RWPE2 (cell line): Measurements from ENCODE around the gene LRIG2.

Experiments used
- ATAC-seq: fragments of 200-7000 bp; cut with Tn5 transposase; 3 replicates; pipeline ENCODE4 v1.9.1; 2021; ENCODE audit warnings: low read depth
- DNase-seq: peaks from one replicate; pipeline ENCODE4 v3.0.0-alpha.2; 2020; ENCODE audit warnings: low spot score
- H3K27ac ChIP-seq: fragments of 450-650 bp; 2 replicates; pipeline ENCODE4 v1.5.1; 2017; ENCODE audit warnings: mild to moderate bottlenecking; ENCODE audit not compliant: poor library complexity, severe bottlenecking
- H3K27me3 ChIP-seq: fragments of 250-450 bp; sonication (Bioruptor Pico); 2 replicates; pipeline ENCODE4 v1.5.1; 2021; ENCODE audit warnings: mild to moderate bottlenecking, moderate library complexity; ENCODE audit not compliant: insufficient read depth, poor library complexity, severe bottlenecking
- H3K36me3 ChIP-seq: fragments of 250-450 bp; sonication (Bioruptor Pico); 2 replicates; pipeline ENCODE4 v1.5.1; 2020; ENCODE audit warnings: low read depth, mild to moderate bottlenecking, moderate library complexity
- H3K4me1 ChIP-seq: fragments of 250-450 bp; sonication (Bioruptor Pico); 2 replicates; pipeline ENCODE4 v1.5.1; 2021; ENCODE audit warnings: mild to moderate bottlenecking, moderate library complexity; ENCODE audit not compliant: insufficient read depth, poor library complexity, severe bottlenecking
- H3K4me3 ChIP-seq: fragments of 250-450 bp; sonication (Bioruptor Pico); 2 replicates; pipeline ENCODE4 v1.5.1; 2021; ENCODE audit warnings: mild to moderate bottlenecking, moderate library complexity; ENCODE audit not compliant: severe bottlenecking
- H3K9me3 ChIP-seq: fragments of 250-450 bp; sonication (Bioruptor Pico); 2 replicates; pipeline ENCODE4 v1.5.1; 2021; ENCODE audit warnings: mild to moderate bottlenecking, moderate library complexity; ENCODE audit not compliant: severe bottlenecking
- TF ChIP-seq, protein P1 (sequence below): fragments of 450-650 bp; IDR thresholded peaks from one replicate; pipeline ENCODE4 v1.5.1; 2017; ENCODE audit warnings: mild to moderate bottlenecking, moderate library complexity; ENCODE audit not compliant: poor library complexity, severe bottlenecking

The LRIG2 gene

DNA sequence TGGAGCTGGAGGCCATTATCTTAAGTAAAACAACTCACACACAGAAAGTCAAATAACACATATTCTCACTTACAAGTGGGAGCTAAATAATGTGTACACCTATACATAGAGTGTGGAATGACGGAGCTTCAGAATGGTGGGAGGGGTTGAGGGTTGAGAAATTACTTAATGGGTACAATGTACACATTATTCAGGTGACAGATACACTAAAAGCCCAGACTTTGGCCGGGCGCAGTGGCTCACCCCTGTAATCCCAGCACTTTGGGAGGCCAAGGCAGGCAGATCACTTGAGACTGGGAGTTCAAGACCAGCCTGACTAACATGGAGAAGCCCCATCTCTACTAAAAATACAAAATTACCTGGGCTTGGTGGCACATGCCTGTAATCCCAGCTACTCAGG is 24.9 kb upstream of the LRIG2 start:
- Histone ChIP-seq H3K27ac (no peak overlapping the region), H3K4me3 (no peak overlapping the region), H3K9me3 (no peaks in the 10 kb centered on the region), H3K4me1 (peaks cover 2% of the 10 kb centered on the region), H3K36me3 (no peaks in the 10 kb centered on the region), H3K27me3 (no peaks in the 10 kb centered on the region)
- no peak for DNase-seq
- no peak for ATAC-seq
- TF ChIP-seq, protein P1, sequence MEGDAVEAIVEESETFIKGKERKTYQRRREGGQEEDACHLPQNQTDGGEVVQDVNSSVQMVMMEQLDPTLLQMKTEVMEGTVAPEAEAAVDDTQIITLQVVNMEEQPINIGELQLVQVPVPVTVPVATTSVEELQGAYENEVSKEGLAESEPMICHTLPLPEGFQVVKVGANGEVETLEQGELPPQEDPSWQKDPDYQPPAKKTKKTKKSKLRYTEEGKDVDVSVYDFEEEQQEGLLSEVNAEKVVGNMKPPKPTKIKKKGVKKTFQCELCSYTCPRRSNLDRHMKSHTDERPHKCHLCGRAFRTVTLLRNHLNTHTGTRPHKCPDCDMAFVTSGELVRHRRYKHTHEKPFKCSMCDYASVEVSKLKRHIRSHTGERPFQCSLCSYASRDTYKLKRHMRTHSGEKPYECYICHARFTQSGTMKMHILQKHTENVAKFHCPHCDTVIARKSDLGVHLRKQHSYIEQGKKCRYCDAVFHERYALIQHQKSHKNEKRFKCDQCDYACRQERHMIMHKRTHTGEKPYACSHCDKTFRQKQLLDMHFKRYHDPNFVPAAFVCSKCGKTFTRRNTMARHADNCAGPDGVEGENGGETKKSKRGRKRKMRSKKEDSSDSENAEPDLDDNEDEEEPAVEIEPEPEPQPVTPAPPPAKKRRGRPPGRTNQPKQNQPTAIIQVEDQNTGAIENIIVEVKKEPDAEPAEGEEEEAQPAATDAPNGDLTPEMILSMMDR: no peak

DNA sequence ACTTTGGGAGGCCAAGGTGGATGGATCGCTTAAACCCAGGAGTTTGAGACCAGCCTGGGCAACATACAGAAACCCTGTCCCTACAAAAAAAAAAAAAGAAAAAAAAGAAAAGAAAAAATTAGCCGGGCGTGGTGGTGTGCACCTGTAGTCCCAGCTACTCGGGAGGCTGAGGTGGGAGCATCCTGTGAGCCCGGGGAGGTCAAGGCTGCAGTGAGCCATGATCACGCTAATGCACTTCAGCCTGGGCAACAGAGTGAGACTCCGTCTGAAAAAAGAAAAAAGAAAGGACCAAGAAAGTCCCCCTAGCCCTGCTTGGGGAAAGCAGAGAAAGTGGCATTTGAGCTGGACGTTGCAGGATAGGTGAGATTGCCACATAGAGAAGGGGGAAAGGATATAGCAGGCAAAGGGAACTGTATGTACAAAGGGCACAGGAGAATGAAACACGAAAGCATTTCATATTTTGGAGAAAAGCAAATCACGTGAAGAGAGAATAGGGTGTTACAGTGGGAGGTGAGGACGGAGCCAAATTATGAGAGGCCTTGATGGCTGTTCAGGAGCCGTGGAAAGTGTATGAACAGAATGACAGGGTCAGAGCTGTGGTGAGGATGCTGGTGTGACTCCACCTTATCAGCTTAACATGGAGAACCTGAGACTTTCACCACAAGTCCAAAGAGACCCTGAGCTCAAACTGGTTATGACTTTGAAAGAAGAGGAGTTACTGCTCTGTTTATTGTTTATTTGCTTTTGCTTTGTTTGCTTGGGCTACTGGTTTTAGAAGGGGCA is 19.5 kb upstream of the LRIG2 start:
- no peaks in the 10 kb centered on the region for H3K9me3 ChIP-seq
- H3K36me3 ChIP-seq: no peaks in the 10 kb centered on the region
- no peak overlapping the region for H3K27ac ChIP-seq
- TF ChIP-seq, protein P1: no peak
- no peak overlapping the region for H3K4me3 ChIP-seq
- DNase-seq (no peak), ATAC-seq (no peak)
- H3K27me3 ChIP-seq: no peaks in the 10 kb centered on the region
- no peaks in the 10 kb centered on the region for H3K4me1 ChIP-seq

DNA sequence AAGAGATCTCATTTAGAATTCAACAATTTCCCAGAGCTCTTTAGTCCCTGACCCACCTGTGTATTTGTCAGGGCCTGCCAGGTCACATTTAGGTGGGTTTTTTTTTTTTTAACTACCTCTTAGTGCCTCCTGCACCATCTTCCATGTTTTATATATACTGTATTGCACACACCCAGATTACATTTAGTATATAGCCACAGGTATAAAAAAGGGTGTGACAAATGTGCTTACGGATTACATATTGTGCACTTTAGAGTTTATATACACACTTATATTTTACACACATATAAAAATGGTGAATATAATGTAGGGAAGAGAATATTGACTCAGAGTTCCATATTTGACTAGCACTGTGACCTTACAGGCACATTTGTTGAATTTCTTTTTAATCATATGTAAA is 17.4 kb upstream of the LRIG2 start:
- H3K27me3 ChIP-seq: no peaks in the 10 kb centered on the region
- H3K4me1 ChIP-seq: no peaks in the 10 kb centered on the region
- no peaks in the 10 kb centered on the region for H3K36me3 ChIP-seq
- no peaks in the 10 kb centered on the region for H3K9me3 ChIP-seq
- H3K4me3 ChIP-seq: no peak overlapping the region
- DNase-seq: no peak
- H3K27ac ChIP-seq: no peak overlapping the region
- TF ChIP-seq, protein P1: no peak
- no peak for ATAC-seq

DNA sequence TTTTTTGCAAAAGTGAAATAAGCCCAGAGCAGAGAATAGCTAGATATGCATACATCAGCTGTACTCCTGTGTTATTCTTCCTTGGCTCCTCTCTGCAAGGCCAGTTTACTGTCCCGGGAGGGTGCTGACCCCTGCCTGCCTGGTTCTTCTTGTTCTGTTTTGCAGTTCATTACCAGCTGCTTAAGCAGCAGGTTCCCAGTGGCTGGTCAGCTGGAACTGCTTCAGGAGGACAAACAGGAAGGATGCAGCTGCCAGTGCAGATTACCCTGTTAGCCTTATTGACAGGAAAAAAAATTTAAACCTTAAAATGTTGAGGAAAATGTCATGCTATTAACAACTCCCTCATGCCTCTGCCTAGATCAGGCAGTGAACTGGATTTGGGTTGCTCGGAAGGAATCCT is 16.0 kb upstream of the LRIG2 start:
- Histone ChIP-seq H3K4me3 (no peak overlapping the region), H3K4me1 (no peaks in the 10 kb centered on the region), H3K27ac (no peak overlapping the region), H3K9me3 (no peaks in the 10 kb centered on the region), H3K36me3 (no peaks in the 10 kb centered on the region), H3K27me3 (no peaks in the 10 kb centered on the region)
- TF ChIP-seq, protein P1: no peak
- DNase-seq (no peak), ATAC-seq (no peak)
